ENCODE measurements around the gene EFCAB11.

Gene EFCAB11

DNA sequence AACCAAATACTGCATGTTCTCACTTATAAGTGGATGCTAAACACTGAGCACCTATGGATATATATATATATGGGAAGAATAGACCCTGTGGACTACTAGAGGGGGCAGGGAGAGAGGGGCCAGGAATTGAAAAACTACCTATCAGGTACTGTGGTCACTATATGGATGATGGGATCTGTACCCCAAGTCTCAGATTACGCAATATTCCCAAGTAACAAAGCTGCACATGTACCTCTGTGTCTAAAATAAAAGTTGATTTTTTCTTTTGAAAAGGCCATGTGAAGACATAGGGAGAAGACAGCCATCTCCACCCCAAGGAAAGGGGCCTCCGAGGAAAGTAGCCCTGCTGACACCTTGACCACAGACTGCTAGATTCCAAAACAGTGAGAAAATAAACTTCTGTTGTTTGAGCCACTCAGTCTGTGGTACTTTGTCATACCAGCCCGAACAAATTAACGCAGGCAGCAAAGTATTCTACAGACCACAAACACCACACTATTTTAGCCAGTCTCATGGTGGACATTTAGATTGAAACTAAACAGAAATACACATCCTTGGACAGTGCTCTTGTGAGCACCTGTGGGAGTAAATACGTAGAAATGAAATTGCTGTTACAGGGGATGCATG lies 197.1 kb downstream of the EFCAB11 start:
- no peak overlapping the region for H3K4me3 ChIP-seq (replicated peaks; ENCODE audit: low read depth, low read length)
- DNase-seq (ENCODE audit: low read depth) = no peak
- TF ChIP-seq, protein P1, sequence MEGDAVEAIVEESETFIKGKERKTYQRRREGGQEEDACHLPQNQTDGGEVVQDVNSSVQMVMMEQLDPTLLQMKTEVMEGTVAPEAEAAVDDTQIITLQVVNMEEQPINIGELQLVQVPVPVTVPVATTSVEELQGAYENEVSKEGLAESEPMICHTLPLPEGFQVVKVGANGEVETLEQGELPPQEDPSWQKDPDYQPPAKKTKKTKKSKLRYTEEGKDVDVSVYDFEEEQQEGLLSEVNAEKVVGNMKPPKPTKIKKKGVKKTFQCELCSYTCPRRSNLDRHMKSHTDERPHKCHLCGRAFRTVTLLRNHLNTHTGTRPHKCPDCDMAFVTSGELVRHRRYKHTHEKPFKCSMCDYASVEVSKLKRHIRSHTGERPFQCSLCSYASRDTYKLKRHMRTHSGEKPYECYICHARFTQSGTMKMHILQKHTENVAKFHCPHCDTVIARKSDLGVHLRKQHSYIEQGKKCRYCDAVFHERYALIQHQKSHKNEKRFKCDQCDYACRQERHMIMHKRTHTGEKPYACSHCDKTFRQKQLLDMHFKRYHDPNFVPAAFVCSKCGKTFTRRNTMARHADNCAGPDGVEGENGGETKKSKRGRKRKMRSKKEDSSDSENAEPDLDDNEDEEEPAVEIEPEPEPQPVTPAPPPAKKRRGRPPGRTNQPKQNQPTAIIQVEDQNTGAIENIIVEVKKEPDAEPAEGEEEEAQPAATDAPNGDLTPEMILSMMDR (IDR thresholded peaks at IDR 0.05; ENCODE audit: low read length, missing control alignments) = no peak

DNA sequence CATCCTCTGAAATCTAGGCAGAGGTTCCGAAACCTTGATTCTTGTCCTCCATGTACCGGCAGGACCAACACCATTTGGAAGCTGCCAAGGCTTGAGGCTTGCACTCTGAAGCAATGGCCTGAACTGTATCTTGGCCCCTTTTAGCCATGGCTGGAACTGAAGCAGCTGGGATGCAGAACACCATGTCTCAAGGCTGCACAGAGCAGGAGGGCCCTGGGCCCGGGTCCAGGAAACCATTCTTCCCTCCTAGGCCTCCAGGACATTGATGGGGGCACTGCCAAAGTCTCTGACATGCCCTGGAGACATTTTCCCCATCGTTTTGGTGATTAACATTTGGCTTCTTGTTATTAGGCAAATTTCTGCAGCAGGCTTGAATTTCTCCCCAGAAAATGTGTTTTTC lies 198.7 kb downstream of the EFCAB11 start:
- no peak for DNase-seq (ENCODE audit: low read depth)
- no peak overlapping the region for H3K4me3 ChIP-seq (replicated peaks; ENCODE audit: low read depth, low read length)
- TF ChIP-seq, protein P1 (IDR thresholded peaks at IDR 0.05; ENCODE audit: low read length, missing control alignments) = no peak

DNA sequence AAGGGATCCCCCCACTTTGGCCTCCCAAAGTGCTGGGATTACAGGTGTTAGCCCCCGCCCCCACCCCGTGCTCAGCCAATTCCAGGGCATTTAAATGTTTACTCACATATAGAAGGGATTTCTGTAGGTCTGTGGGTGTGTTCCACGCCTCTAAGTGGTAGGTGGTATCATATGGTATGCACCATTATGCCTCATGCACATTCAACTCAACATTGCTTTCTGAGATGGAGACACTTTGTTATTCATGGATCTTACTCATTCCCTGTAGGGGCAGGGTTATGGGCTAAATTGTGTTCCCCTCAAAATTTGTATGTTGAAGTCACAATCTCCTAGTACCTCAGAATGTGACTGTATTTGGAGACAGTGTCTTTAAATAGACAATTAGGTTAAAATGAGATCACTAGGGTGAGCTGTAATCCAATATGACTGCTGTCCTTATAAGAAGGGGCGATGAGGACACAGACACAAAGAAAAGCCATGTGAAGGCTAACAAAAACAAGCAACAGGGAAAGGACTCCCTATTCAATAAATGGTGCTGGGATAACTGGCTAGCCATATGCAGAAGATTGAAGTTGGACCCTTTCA lies 200.6 kb downstream of the EFCAB11 start:
- no peak for DNase-seq (ENCODE audit: low read depth)
- H3K4me3 ChIP-seq (replicated peaks; ENCODE audit: low read depth, low read length) = no peak overlapping the region
- TF ChIP-seq, protein P1 (IDR thresholded peaks at IDR 0.05; ENCODE audit: low read length, missing control alignments) = no peak

DNA sequence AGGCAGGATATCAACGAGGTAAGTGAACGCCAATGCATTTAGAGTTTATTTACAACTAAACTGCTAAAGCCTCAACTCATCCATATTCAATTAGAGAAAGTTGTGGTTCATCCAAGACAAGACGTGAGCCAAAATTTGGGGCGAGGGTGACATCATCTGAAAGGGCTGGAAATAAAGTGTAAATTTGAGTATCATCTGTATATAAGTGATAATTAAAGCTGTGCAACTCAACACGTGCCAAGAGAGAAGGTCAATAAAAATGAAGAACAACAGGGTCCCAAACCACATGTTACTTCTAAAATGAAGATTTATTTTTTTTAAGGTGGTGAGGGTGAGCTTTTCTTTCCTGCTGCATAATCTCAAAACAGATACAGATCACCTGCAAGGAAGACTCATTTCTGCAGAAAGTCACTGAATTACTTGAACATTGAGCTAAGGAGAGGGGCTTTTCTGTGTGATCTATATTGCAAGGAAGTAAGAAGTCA lies 203.6 kb downstream of the EFCAB11 start:
- no peak for DNase-seq (ENCODE audit: low read depth)
- TF ChIP-seq, protein P1 (IDR thresholded peaks at IDR 0.05; ENCODE audit: low read length, missing control alignments) = no peak
- H3K4me3 ChIP-seq (replicated peaks; ENCODE audit: low read depth, low read length) = no peak overlapping the region

DNA sequence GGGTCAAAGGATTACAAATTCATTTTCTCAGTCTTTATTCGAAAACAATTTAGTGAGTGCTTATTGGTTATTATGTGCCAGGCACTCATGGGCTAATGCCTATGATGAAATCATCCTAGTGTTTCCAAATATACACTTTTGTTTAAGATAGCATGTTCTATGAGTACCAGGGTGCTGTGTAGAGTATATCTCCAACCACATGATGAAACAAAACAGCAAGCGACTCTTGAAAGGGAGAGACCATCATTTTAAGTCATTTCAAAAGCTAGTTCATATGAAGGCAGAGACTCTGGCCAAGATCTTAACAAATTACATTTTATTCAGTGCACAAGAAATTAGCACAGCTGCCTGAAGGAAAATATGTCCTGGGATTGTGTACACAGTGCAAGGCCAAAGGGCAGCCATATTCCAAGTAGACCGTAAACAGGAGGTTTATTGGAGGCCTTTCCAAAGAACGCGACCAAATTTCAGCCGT lies 204.2 kb downstream of the EFCAB11 start:
- TF ChIP-seq, protein P1 (IDR thresholded peaks at IDR 0.05; ENCODE audit: low read length, missing control alignments) = no peak
- no peak overlapping the region for H3K4me3 ChIP-seq (replicated peaks; ENCODE audit: low read depth, low read length)
- DNase-seq (ENCODE audit: low read depth) = peak; percentile 33

DNA sequence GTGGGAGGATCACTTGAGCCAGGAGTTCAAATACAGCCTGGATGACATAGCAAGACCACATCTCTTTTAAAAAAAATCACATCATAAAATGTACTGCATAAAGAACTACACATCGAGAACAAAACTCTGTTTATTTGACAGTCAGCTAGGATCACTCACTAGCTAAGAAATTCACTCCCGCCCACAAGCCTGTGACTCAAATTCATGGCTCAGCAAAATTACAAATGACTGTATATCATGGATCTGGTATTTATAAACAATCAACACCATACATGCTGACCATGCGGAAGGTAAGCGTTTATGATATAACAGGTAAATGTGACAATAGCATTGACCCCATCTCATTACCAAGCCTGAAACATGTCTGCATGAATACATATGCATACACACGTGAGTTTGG lies 206.5 kb downstream of the EFCAB11 start:
- TF ChIP-seq, protein P1 (IDR thresholded peaks at IDR 0.05; ENCODE audit: low read length, missing control alignments) = no peak
- DNase-seq (ENCODE audit: low read depth) = no peak
- H3K4me3 ChIP-seq (replicated peaks; ENCODE audit: low read depth, low read length) = no peak overlapping the region

Measured in fibroblast of pulmonary artery (primary cell).